ENCODE data around the gene MVB12B.
A peak's percentile ranks its signal among the peaks of the same experiment; 100 is the strongest.

The MVB12B gene

DNA sequence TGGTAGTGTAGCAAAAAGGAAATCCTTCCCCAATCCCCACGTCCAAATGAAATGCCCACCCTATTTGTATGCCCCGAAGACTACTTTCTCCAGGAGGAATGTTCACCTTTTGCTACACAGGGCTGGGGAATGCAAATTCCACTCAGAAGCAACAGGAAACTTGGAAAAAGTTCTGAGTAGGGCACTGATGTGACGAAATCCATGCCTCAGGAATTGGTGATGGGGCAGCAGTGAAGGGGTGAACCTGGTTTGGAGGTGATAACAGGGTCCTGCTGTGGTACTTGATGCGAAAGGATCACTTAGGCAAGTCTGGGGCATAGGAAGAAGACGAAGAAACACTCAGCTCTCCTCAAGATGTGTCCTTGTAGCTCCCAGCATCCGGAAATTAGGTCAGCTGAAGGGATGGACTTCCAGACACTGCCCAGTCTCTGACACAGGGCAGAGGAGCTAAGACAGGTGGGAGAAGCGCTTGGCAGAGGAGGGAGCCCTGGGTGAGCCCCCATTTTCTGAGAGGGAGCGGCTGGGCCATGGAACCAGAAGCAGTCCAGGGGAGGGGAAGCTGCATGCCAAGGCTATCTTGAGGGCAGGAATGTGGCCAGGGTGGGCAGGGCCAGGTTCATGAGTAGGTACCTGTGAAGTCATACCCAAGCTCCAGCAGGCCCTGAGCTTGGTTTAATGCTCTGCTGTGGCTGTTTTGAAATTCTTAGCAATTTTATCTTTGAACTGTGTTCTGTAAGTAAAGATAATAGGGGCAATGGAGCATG lies 22.2 kb upstream of the MVB12B start:
- no peak for DNase-seq

DNA sequence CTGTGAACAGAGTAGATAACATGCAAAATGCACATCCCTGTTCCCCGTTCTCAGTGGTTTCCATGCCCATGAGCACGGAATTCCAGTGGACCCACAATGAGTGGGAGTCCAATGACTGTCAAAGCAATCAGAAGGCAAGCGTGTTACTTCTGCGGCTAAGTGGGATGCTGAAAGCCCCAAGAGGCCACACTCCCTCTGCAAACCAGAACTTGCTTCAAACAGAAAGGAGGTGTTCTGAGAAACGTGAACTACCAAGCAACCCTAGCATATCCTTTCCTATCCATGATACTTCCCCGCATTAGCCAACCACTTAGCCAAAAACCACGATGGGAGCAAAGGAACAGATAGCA lies 21.7 kb upstream of the MVB12B start:
- no peak for DNase-seq

DNA sequence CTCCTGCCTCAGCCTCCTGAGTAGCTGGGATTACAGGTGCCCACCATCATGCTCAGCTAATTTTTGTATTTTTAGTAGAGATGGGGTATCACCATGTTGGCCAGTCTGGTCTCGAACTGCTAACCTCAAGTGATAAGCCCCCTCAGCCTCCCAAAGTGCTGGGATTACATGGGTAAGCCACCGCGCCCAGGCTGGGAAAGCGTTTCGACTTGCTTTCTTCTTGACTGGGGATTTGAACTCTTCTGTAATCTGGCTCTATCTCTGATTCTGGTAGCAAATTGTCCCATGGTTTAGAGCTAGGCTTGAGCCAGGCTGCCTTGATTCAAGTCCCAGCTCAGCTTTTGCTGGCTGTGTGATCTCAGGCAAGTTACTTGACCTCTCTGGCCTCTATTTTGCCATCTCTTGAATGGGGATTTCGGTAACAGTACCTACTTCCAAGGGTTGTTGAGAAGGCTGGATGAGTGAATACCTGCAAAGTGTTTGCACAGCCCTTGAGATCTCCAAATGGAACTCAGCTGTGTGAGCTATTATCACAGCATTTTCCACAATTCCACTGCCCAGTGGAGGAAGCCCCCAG lies 20.5 kb upstream of the MVB12B start:
- no peak for DNase-seq

DNA sequence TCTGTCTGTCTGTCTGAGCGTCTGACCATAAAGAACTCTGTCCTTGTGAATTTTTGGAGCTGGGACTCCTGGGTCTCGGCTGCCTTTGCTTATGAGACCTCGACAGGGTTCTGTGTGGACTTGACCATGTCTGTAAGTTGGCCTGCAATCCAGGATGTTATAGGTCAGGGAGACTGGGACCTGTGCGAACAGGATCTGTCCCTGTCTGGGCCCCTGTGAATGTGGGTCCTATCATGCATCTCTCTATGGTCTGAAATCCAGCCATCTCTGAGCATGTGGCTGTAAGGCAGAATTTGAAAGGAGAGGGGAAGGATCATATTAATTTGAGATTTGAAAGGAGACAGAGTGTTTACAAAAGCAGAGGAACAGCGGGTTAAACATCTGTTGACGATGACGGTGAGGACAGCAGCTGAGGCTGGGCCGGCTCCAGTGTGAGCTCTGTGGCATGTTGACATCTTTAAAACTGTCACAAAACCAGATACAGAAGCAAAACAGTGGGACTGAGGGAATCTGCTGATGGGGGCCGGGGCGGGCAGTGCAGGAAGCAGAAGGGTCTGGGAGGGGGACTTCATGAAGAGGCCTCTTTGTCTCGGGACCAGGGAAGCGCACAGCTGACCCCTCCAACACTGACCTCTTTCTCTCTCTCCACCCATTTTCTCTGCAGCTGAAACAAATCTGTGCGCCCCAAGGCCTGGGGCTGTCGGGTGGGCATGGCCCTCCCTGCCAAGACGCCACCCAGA lies 19.1 kb upstream of the MVB12B start:
- no peak for DNase-seq

DNA sequence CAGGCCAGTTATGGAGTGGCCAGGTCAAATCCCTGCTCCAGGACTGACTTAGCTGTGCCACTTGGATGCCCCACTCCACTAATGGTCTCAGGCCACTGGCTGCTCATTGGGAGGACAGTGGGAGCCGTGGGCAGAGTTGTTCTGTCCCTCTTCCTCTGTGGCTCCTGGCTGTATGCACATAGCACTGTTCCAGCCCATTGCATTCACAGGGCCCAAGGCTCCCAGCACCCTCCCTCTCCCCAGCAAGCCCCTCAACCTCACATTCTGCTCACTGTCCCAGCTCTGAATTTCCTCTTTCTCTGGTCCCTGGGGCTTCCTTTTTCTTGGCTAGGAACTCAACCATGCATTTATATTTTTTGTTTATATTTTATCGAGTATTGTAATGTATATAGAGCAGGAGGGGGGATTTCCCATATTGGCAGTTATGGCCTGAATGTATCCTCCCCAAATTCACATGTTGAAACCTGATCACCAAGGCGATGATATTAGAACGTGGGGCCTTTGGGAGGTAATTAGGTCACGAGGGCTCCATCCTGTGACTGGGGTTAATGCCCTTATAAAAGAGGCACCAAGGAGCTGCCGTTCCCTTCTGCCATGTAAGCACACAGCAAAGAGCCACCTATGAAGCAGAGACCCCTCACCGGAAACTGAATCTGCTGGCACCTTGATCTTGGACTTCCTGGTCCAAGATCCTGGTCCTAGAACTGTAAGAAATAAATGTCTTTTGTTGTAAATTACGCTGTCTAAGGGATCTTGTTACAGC lies 17.0 kb upstream of the MVB12B start:
- no peak for DNase-seq

DNA sequence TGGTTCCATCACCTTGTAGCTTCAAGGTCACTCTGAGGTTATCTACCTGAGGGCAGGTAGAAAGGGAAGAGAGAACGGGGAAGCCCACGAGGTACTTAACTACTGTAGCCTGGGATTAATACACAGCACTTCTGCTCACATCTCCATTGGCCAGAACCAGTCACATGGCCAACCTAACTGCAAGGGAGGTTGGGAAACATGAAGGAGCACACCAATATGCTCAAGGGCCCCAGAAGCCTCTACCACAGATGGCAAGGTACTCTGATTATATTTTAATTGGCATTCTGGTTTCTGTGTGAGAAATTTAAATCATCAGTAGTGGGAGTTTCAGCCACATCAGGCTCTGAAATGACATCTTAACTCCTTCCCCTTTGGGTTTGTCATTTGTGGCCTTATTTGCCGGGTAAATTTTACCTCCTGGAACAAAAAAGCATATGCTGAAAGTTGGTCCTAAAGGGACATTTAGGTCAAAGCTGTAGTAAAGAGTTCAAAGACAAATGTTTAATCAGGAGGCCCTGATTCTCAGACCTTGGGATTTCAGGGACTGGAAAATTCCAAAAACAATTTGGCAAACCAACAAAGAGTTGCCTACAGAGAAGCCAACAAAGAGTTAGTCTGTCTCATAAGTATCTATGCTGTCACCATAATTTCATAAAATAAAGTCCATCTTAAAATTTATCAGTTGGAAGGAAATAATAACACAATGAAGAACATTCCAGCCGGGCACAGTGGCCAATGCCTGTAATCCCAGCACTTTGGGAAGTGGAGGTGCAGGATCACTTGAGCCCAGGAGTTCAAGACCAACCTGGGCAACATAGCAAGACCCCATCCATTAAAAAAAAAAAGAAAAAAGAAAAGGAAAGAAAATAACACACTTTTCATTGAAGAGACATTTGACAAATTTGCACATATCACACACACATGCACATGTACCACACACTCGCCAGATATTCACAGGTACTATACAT lies 13.8 kb upstream of the MVB12B start:
- no peak for DNase-seq

DNA sequence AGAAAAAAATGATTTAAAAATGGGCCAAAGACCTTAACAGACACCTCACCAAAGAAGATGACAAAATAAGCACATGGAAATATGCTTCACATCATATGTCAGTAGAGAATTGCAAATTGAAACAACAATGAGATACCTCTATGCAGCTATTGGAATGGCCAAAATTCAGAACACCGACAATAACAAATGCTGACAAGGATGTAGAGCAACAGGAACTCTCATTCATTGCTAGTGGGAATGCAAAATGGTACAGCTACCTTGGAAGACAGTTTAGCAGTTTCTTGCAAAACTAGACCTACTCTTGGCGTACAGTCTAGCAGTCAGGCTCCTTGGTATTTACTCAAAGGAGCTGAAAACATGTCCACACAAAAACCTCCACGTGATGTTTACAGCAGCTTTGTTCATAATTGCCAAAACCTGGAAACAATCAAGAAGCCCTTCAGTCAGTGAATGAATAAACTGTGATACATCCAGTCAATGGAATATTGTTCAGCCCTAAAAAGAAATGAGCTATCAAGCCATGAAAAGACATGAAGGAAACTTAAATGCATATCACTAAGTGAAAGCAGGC lies 10.5 kb upstream of the MVB12B start:
- no peak for DNase-seq

DNA sequence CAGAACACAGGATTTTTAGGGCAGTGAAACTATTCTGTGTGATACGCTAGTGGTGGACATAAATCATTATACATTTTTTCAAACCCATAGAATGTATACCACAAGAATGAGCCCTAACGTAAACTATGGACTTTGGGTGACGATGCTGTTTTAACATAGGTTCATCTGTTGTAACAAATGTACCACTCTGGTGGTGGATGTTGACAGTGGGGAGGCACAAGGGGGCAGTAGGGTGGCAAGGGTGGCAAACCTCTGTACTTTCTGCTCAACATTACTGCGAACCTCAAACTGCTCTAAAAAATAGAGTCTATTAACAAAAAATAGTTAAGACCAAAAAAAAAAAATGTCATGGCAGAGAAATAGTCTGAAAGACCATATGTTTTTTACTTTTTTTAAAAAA lies 9.1 kb upstream of the MVB12B start:
- DNase-seq = peak; percentile 51 to 62

DNA sequence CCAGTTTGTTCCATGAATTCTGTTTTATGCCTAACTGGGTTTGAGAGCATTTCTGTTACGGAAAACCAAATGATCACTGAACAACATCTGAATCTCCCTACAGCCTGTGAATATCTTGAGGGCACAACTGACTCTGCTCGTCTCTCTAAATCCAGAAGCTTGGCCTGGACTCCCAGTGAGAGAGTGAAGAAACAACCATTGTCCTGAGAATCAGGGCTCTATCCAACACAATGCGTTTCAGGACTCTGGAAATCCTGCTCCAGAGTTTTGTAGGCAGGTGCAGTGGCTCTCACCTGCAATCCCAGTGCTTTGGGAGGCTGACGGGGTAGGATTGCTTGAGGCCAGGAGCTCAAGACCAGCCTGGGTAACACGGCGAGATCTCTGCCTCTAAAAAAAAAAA lies 7.8 kb upstream of the MVB12B start:
- DNase-seq = no peak

DNA sequence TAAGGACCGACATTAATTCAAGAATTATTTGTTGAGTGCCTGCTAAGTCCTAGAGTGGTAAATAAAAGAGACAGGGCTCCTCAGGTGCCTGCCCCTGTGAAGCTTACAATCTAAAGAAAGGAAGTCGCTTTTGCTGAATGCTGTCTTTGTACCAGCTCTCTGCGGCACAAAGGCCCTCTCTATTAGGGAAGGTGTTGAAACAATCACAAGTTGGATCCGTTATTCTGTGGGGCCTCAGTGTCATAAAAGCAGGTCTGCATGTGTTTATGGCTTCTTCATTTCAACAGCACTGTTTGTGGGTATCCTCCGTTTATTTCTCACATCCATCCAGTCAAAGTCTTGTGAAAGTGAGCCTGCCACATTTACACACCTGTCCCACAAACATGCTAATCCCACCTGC lies 7.0 kb upstream of the MVB12B start:
- no peak for DNase-seq

DNA sequence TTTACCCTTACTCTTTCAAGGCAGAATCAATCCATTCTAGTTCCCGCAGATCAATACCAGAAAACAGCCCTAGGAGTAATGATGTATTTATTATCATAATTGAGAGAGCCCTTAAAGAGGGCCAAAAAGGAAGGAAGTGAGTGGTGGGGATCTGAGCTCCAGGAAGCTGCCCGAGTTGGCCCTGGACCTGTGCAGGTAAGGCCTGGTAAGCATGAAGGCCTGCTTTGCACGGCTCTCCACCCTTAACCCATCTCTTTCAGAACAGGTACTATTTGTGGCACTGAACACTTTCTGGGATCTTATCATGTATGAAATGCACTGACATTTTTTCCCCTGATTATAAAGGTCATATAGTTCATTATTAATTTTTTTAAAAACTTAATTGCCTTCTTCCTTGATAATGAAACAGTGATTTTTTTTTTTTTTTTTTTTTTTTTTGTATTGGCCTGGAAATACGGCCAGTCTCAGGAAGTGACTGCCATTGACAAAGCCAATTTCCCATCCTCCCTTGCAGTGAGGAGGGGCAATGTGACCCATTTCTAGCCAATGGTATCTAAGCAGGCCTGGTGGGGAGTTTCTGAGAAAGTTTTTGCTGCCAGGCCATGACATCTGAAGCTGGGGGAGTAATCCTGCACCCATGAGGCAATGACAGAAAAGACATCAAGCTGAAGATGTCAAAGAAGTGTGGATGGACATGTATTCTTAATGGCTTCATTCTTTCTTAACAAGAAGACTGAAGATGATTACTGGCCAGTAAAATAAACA lies 6.3 kb upstream of the MVB12B start:
- DNase-seq = no peak

DNA sequence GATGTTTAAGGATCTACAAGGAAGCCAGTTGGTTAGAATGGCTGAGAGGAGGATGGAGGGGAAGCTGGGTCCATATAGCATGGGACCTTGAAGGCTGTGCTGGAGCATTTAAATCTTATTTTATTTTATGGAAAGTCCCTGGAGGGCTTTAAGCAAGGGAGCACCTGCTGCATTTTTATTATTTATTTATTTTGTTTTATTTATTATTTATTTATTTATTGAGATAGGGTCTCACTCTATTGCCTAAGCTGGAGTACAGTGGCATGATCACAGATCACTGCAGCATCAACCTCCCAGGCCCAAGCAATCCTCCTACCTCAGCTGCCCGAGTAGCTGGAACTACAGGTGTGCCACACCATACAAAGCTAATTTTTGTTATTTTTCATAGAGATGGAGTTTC lies 4.9 kb upstream of the MVB12B start:
- no peak for DNase-seq

DNA sequence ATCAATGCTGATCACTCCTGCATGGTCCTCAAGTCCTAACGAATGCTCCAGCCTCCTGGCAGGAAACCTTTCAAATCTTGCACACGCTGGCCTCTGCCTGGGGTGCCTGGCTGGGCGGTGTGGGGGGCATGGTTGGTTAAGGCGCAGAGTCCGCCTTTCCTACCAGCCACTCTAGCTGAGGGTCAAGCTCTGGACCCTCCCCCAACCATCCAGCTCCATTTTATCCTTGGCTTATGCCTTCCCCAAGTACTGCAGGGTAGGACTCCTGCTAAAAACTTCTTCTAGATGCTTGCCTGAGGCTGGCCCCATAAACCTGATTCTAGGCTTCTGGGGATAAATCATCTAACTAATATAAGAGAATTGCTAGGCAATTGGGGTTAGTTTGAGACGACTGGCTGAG lies 808 bp upstream of the MVB12B start:
- no peak for DNase-seq

DNA sequence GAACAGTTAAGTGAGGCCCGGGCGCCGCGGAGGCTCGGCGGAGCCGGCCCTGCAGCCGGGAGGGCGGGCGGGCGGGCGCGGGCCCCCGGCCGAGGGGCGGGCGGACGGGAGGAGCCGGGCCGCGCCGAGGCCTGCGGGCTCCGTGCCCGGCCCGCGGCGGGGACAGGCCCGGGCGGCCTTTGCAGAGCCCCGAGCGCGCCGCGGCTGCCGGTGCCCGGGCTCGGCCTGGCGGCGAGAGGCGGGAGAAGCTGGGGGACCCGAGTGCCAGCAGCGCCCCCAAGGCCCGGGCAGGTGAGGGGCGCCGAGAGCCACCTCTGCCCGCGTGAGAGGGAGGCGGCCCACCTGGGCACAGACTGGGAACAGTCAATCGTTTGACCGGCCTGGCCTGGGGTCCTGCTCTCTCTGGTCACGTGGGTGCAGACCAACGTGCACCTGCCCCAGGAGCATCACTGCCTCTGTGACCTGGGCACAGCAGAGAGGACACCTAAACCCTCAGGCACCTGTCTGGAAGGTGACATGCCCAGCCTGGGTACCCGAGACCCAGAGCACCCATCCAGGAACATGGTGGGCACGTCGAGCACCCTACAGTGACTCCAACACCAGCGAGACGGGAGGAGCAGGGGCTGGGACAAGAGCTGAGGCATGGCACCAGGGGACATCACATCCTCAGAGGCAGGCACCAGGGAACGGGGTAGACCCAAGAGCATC lies 531 bp downstream of the MVB12B start:
- DNase-seq = peak in 1 of 2 donors; percentile 31

DNA sequence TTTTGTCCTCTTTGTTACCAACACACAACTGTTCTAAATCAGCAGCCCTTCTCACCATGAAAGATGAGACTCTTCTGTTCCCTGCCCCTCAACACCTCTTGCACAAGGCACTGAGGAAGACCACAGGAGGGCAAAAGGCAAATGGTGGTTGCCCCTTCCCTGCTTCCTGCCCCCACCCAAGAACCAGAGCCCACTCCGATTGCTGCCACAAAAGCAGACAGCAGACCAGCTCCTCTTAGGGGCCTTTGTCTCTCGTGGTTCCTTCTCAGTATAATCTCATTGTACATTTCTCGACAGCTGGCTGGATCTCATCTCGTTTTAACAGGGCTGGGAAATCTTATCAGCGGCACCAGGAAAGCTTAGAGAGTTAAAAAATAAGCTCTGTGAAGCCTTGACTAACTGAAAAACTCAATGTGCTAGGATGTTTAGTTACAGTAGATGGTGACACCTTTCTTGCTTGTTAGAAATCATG lies 1.1 kb downstream of the MVB12B start:
- no peak for DNase-seq

DNA sequence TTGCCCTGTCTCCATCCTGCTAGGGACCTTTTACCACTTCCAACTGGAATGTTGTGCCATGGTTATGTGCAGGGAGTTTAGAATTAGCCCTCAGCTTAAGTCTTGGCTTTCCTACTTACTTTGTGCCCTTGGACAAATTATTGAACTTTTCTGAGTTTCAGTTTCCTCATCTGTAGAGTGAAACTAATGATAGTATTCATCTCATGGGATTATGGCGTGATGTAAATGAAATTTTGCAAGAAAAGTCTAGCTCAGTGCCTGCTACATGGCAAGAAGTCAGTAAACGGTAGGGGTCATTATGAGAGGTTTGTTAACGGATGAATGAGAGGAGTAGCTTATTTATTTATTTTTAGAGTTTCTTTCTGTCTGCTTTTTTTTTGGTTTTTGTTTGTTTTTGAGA lies 1.8 kb downstream of the MVB12B start:
- no peak for DNase-seq

DNA sequence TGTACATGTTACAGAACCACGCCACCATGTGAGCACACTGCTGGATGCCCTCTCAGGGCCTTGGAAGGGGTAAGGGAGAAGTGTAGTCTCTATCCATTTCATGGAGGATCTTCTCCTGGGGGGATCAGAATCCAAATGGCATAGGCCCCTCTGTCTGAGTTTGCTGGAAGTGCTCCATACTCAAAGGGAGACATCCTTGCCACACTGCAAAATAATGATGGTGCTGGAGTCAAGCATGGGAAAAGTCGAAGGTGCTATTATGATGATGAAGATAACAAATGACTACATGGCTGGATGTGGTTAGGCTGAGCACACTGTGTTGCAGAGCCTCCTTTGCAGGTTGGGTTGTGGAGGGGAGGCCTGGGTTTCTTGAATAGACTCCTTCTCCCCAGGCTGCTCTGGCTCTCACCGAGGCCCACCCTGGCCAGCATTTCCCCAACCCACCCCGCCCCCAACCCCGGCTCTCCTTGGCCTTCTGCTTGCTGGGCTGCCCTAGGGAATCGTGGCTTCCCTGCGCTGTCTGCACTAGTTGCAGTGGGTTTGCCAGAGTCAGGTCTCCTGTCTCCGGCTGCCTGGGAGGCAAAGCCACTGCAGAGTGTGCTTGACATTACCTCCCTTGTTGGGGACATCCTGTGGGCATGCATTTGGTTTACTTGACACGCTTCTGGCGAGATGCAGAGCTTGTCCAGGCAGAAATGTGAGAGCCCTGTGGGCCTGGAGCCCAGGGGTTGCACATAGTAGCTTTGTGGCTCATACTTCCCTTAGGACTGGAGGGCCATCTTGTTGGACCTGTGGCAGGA lies 3.0 kb downstream of the MVB12B start:
- DNase-seq = no peak

DNA sequence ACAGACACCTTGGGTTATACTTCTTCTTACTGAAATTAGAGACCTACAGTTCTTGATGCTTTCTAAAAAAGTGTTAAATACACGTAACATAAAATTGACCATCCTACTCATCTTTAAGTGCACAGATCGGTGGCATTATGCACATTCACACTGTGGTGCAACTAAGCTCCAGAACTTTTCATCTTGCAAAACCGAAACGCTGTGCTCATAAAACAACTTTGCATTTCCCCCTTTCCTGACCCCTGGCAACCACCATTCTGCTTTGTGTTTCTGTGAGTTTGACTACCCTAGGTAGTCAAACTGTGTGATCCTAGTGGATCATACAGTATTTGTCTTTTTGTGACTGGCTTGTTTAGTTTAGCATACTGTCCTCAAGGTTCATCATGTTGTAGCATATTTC lies 3.9 kb downstream of the MVB12B start:
- no peak for DNase-seq

DNA sequence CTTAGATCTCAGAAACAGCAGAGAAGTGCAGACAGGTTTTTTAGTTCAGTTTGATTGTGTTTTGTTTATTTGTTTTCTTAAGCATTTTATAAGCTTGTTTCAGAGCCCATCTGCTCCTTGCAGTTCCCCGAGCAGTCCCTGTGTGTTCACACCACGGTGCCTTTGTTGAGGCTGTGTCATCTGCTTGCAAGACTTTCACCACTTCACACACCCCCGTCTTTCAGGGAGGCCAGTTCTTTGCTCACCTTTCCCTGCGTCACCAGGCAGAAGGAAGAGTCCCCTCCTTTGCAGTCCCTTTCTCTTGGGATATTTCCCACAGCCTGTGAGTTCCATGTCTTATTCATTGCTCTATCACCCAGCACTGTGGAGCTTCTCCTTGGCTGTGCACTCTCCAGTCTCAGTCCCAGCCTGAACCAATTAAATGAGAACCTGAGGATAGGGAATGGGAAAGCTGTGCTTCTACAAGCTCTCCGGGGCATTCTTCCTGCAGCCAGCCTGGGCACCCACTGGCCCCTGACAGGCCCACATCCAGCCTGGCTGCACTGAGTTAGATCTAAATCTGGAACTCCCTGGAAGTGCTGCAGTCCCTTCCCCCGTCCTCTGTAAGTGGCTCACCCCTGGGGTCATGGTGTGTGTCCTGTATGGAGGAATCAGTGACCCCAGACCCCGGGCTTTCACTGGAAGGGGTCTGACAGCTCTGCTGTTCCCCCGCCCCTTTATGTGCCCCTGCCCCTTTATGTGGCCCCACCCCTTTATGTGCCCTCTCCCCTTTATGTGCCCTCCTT lies 5.5 kb downstream of the MVB12B start:
- DNase-seq = no peak

Measured in CD4-positive, alpha-beta T cell treated with Interleukin-4 for 1 hour (primary cell).